GM15510 (cell line): ENCODE data around the gene PRDX3.

Experiments
- POLR2A ChIP-seq: IDR thresholded peaks from 3 replicates; pipeline ENCODE4 v1.6.1; 2011; ENCODE audit warnings: borderline replicate concordance; ENCODE audit not compliant: insufficient read length; ENCODE audit errors: extremely low read depth

The PRDX3 gene

GRCh38 chr10:119178372-119179119 lies at the start of gene PRDX3:
TSS of gene PRDX3 (minus strand) at chr10:119178812. CDS start at chr10:119178790, 22 bp downstream.
- TF ChIP-seq POLR2A: peak; percentile 98

- no peak for TF ChIP-seq POLR2A
Measured at GRCh38 chr10:119227825-119228224, 49.2 kb upstream of the PRDX3 start.

GRCh38 chr10:119225083-119225658 lies 46.6 kb upstream of the PRDX3 start:
- no peak for TF ChIP-seq POLR2A

GRCh38 chr10:119222966-119223386 lies 44.4 kb upstream of the PRDX3 start:
- TF ChIP-seq POLR2A: no peak

- no peak for TF ChIP-seq POLR2A
Measured at GRCh38 chr10:119222537-119222936, 43.9 kb upstream of the PRDX3 start.

- TF ChIP-seq POLR2A: no peak
Measured at GRCh38 chr10:119221666-119222065, 43.1 kb upstream of the PRDX3 start.

- TF ChIP-seq POLR2A: no peak
Measured at GRCh38 chr10:119221201-119221600, 42.6 kb upstream of the PRDX3 start.

- TF ChIP-seq POLR2A: no peak
Measured at GRCh38 chr10:119219871-119220270, 41.3 kb upstream of the PRDX3 start.

GRCh38 chr10:119217991-119218490 lies 39.4 kb upstream of the PRDX3 start:
- TF ChIP-seq POLR2A: no peak

GRCh38 chr10:119217401-119217800 lies 38.8 kb upstream of the PRDX3 start:
- no peak for TF ChIP-seq POLR2A

GRCh38 chr10:119216127-119216526 lies 37.5 kb upstream of the PRDX3 start:
- no peak for TF ChIP-seq POLR2A

- no peak for TF ChIP-seq POLR2A
Measured at GRCh38 chr10:119215371-119215770, 36.8 kb upstream of the PRDX3 start.

- TF ChIP-seq POLR2A: no peak
Measured at GRCh38 chr10:119211625-119212441, 33.2 kb upstream of the PRDX3 start.

GRCh38 chr10:119211176-119211575 lies 32.6 kb upstream of the PRDX3 start:
- TF ChIP-seq POLR2A: no peak

- TF ChIP-seq POLR2A: no peak
Measured at GRCh38 chr10:119210633-119211032, 32.0 kb upstream of the PRDX3 start.
